Measurements from ENCODE around the gene EIF1AX.
"Not testable (repeated sequence)": the region's sequence is repeated elsewhere in the genome, so short reads cannot be mapped to it uniquely, and the experiment has no call there.

DNA sequence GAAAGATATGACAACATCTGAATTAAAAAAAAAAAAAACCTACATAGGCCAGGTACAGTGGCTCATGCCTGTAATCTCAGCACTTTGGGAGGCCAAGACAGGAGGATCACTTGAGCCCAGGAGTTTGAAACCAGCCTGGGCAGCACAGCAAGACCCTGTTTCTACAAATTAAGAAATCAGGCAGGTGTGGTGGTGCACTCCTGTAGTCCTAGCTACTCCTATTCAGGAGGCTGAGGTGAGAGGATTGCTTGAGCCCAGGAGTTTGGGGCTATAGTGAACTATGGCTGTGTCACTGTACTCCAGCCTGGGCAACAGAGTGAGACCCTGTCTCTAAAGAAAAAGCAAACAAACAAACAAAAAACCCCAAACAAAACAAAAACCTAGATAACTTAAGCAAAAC is 20.9 kb upstream of the EIF1AX start:
- not testable (repeated sequence) for TF ChIP-seq EP300 (IDR thresholded peaks at IDR 0.05)
- TF ChIP-seq, protein P1, sequence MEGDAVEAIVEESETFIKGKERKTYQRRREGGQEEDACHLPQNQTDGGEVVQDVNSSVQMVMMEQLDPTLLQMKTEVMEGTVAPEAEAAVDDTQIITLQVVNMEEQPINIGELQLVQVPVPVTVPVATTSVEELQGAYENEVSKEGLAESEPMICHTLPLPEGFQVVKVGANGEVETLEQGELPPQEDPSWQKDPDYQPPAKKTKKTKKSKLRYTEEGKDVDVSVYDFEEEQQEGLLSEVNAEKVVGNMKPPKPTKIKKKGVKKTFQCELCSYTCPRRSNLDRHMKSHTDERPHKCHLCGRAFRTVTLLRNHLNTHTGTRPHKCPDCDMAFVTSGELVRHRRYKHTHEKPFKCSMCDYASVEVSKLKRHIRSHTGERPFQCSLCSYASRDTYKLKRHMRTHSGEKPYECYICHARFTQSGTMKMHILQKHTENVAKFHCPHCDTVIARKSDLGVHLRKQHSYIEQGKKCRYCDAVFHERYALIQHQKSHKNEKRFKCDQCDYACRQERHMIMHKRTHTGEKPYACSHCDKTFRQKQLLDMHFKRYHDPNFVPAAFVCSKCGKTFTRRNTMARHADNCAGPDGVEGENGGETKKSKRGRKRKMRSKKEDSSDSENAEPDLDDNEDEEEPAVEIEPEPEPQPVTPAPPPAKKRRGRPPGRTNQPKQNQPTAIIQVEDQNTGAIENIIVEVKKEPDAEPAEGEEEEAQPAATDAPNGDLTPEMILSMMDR (IDR thresholded peaks at IDR 0.05), result not testable (repeated sequence)

Data from esophagus muscularis mucosa (tissue), 3 donors.